NCI-H1048 (cell line): ENCODE data around the gene TRUB2.

Experiments used
- DNase-seq: peaks from one replicate; lab custom pipeline; 2025; lab: John Stamatoyannopoulos, UW

The TRUB2 gene, protein sequence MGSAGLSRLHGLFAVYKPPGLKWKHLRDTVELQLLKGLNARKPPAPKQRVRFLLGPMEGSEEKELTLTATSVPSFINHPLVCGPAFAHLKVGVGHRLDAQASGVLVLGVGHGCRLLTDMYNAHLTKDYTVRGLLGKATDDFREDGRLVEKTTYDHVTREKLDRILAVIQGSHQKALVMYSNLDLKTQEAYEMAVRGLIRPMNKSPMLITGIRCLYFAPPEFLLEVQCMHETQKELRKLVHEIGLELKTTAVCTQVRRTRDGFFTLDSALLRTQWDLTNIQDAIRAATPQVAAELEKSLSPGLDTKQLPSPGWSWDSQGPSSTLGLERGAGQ

DNA sequence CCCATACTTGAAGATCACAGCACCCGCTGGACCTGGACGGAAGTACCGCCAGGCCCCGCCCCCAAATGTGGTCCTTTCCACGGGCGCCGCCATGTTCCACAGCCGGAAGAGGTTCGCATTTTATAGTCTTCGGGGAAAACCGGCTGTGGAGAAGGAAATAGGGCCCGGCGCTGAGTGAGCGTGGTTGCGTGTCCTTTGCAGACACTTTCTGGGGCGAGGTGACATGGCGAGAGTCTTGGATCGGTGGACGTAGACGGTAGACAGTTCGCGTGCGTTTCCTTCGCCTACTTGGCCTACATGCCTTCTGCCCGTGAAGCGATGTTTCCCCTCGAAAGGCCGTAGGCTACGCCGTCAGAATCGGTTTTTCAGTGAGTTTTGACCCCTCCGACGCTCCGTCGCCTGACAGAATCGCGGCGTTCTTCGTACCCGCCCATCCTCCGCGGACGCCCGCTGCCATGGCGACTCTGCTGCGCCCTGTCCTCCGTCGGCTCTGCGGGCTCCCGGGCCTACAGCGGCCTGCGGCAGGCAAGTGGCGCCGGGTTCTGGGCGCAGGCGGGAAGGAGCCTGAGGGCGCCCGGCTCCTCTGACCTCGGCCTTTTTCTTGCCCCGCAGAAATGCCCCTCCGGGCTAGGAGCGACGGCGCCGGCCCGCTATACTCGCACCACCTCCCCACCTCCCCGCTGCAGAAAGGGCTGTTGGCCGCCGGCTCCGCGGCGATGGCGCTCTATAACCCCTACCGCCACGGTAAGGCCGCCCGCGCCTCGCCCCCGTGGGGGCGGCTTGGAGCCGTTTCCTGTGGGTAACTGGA is at the start of gene TRUB2, which contains the start of gene COQ4:
TRUB2 (minus strand) TSS at position 44 of the 808 bp plus-strand sequence; CDS start at position 5, 39 bp downstream.
COQ4 (plus strand) TSS at position 436 of the 808 bp plus-strand sequence; CDS start at position 456, 20 bp downstream.
- DNase-seq = peak; percentile 93

DNA sequence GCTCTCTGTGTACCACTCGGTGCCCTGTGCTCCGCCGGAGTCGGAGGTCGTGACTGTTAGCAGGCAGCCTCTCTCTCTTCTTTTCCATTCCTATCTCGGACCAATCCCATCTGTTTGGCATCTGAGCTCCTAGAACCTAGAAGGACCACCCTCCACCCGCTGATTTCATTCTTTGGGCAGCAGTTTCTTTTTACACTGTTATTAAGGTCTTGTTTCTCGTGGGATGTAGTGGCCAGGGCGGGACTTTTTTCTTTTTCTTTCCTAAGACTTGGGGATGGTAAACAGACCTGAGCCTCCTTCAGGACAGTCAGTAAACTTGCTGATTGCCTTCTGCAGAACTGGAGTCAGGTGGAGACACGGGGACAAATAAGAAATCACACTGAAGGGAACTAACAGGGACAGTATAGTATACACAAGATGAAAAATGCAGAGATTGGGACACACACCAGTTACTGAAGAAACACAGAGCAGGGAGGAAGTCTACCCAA is 49.4 kb upstream of the TRUB2 start:
- no peak for DNase-seq

GRCh38 chr9:128370752-128371629 is 48.7 kb upstream of the TRUB2 start, which contains the start of gene URM1:
URM1 (plus strand) TSS chr9:128371374; CDS start chr9:128371381, 7 bp downstream.
- DNase-seq = peak; percentile 74

- no peak for DNase-seq
These were observed 48.1 kb upstream of the TRUB2 start for GRCh38 chr9:128370367-128370751.

DNA sequence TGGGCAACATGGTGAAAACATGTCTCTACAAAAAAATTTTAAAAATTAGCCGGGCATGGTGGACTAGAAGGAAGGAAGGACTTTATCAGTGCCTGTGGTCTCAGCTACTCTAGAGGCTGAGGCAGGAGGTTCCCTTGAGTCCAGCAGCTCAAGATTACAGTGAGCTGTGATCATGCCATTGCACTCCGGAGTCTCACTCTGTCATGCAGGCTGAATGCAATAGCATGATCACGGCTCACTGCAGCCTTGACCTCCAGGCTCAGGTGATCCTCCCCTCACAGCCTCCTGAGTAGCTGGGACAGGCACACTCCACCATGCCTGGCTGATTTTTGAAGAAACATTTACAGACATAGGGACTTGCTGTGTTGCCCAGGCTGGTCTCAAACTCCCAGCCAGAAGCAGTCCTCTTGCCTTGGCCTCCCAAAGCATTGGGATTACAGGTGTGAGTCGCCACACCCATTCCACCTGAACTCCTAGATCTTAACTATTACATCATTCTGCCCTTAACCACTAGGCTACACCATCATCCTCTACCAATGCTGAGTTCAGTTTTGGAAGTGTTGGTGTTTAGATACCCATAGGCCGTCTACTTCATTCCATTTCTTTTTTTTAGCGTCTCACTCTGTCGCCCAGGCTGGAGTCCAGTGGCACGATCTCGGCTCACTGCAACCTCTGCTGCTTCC is 46.9 kb upstream of the TRUB2 start:
- DNase-seq = no peak

DNA sequence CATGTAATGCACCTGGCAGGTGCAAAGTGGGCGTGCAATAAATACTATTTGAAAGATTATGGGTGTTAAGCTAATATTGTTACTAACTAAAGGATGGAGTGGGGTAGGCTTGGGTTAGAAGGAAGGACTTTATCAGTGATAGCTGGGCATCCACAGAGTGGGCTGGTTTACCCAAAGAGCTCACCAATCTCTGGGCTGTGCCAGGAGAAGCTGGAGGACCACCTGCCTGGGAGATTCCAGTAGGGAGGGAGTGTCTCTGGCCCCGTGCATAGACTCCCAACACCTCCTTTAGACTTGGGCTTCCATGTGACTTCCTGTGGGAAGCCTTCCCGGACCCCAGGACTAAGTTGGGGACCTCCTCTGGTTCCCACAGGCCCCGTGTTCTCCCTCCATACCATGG is 43.3 kb upstream of the TRUB2 start:
- no peak for DNase-seq

- no peak for DNase-seq
These were observed 40.5 kb upstream of the TRUB2 start for GRCh38 chr9:128362774-128363173.

DNA sequence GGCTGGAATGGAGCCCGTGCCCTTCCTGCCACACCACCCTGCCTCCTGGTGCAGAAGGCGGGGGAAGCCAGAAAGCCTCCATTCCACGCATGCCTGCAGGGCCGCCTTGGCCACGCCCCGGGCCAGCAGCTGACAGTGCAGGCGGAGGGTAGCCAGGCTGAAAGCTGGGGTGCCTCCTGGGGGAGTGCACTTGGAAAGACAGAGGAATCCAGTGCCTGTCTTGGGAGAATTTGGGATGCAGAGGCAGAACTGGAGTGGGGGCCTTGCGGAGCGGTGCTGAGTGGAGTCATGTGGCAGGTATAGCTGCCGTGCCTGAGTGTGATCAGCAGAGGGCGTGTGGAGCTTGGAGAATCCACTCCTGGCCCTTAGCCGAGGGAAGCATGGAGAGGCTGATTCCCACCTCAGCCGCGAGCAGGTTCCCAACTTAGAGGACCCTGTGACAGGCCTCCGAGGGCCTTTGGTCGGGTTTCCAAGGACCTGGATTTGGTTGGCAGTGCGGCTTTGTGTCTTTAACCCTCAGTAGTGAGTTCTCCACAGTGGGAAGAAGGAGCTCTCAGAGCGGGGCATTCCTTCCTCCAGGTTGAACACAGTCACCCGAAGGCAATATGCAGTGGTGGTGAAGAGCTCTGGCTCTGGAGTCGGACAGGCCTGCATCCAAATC is 39.9 kb upstream of the TRUB2 start:
- DNase-seq = peak; percentile 60

DNA sequence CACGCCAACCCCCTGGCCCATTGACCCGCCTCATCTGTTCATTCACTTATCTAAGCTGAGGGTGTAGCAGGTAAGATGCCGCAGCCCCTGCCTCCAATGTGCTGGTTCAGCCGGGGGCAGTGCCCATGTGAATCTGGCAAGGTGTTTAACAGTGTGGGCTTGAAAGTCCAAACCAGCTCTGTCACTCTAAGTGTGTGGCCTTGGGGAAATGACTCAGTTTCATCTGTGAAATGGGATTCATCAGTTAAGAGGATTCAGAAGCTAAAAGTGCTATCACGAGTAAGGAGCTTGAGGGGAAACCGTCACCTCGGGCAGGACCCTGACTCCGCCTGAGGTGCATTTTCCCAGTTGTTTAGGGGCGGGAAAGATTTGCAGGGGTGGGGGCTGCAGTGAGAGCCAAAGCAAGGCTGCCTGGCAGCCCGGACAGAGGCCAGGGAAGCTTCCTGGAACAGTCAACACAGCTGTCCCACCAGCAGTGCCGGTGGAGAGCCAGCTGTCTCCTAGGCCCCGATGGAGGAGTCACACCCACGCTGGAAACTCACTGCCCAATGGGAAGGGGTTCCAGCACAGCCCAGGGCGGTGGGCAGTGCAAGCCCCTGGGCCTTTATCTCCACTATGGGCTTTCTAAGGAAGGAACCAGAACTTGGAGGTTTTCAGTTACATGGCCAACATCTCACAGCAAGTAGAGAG is 39.2 kb upstream of the TRUB2 start:
- DNase-seq = no peak

- DNase-seq = no peak
These were observed 38.6 kb upstream of the TRUB2 start for GRCh38 chr9:128360826-128361225.

DNA sequence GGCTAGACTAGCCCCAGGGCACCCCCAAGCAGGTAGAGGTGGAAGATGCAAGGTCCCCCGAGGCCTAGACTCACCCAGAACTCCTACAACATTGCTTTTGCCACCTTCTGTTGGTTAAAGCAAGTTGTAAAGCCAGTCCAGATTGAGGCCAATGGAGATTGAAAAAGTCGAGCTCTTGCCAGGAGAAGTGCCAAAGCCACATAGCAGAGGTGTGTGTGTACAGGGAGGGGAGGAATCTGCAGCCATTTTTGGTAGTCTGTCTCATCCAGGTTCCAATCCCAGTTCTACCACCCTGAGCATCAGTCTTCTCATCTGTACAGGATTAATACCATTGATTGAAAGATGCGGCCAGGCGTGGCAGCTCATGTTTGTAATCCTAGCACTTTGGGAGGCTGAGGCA is 36.6 kb upstream of the TRUB2 start:
- DNase-seq = no peak

- DNase-seq = no peak
These were observed 35.8 kb upstream of the TRUB2 start for GRCh38 chr9:128358090-128358489.

DNA sequence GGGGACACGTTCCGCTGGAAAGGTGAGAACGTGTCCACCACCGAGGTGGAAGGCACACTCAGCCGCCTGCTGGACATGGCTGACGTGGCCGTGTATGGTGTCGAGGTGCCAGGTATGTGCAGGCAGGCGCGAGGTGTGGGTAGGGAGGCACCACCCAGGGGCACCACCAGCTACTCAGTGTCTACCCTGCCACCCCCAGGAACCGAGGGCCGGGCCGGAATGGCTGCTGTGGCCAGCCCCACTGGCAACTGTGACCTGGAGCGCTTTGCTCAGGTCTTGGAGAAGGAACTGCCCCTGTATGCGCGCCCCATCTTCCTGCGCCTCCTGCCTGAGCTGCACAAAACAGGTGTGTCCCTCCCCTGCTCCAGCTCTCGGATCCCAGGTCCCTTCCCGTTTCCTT is 33.2 kb upstream of the TRUB2 start:
- no peak for DNase-seq

DNA sequence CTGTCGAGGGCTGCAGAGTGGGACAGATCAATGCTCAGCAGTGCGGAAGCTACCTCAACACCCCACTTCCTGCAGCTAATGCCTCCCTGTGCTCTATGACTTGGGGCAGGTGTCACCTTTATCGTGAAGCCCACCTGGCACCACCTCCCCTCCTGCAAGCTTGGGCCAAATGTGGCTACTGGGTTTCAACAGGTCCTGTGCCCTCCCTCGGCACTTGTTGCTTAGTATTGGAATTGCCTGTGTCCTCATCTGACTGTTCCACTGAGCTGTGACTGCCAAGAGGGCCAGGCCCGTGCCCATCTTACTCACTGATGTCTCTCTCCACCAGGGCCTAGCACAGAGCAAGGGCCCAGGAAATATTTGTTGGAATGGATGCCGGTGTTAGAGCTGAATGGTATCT is 27.5 kb upstream of the TRUB2 start:
- no peak for DNase-seq

GRCh38 chr9:128349125-128349524 is 26.9 kb upstream of the TRUB2 start:
- no peak for DNase-seq

GRCh38 chr9:128344931-128345605 is 22.8 kb upstream of the TRUB2 start:
- no peak for DNase-seq

GRCh38 chr9:128343855-128344254 is 21.6 kb upstream of the TRUB2 start:
- DNase-seq = no peak

DNA sequence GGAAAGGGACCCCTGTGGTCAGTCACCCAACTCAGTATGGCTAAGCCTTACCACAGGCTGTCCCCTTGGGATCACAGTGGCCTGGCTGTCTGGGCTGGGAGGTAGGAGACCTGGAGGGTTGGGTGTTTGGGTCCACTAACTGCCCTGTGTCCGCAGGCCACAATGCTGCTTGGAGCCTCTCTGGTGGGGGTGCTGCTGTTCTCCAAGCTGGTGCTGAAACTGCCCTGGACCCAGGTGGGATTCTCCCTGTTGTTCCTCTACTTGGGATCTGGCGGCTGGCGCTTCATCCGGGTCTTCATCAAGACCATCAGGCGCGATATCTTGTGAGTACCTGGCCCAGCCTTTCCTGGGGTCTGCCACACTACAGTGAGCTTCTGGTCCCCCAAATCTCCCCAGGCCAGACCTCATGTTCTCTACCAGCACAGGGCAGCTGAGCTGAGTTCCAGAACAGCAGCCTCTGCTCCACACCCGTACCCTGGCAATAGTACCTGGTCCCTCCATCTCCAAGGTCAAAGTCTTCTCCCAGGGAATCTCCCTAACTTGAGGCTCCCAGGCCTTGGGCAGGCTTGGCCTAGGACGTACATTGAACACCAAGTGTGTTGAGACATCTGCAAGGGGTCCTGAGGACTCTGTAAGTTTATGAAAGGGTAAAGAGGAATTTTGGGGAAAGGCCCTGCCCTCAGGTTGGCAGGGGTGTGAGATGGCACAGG is 20.9 kb upstream of the TRUB2 start:
- no peak for DNase-seq

GRCh38 chr9:128341435-128341849 is 19.2 kb upstream of the TRUB2 start:
- DNase-seq = no peak
